Measurements from ENCODE around the gene RUNDC1. TPM values are rescaled to one million over a fixed set of nuclear protein-coding genes. Genes with fewer than 3 reads are reported as not detected.

The RUNDC1 gene
- total and polyA plus RNA-seq, 2 donors (not counting 1 experiment from before 2014, with no cell fraction given): 8.0 to 8.8 TPM

GRCh38 chr17:43033948-43034881 is 53.9 kb downstream of the RUNDC1 start:
- no peaks in the 10 kb centered on the region for H3K79me2 ChIP-seq (ENCODE audit: control insufficient read depth, insufficient read depth, low read length)
- H3K9me3 ChIP-seq (ENCODE audit: control insufficient read depth, insufficient read depth, low read depth, low read length): no peaks in the 10 kb centered on the region
- DNase-seq (ENCODE audit: low read depth in 2 of 2): no peak
- TF ChIP-seq EZH2 (IDR thresholded peaks at IDR 0.05; ENCODE audit: low read length, missing control alignments) (no peak), CTCF (conservative IDR thresholded peaks at IDR 0.05 in 1 of 2, IDR thresholded peaks at IDR 0.05 in 1 of 2; ENCODE audit: low read depth in 1 of 2, low read length in 2 of 2) (no peak)
- H3K4me2 ChIP-seq (ENCODE audit: extremely low read depth, insufficient read depth, low read length): no peak overlapping the region
- H3K4me3 ChIP-seq (replicated peaks in 1 of 4; ENCODE audit: control extremely low read depth in 1 of 4, insufficient read depth in 1 of 4, low read depth in 3 of 4, low read length in 4 of 4): no peak overlapping the region
- no peak overlapping the region for H3K27ac ChIP-seq (ENCODE audit: insufficient read depth, low read length)
- H3K27me3 ChIP-seq (ENCODE audit: control insufficient read depth, insufficient read depth, low read length): no peaks in the 10 kb centered on the region
- no peaks in the 10 kb centered on the region for H4K20me1 ChIP-seq (ENCODE audit: control insufficient read depth, extremely low read depth, insufficient read depth, low read length)
- H3K36me3 ChIP-seq (ENCODE audit: control insufficient read depth, insufficient read depth, low read length): no peaks in the 10 kb centered on the region
- H3K4me1 ChIP-seq (ENCODE audit: control insufficient read depth, extremely low read depth, insufficient read depth, low read length): no peaks in the 10 kb centered on the region
- no peak overlapping the region for H3K9ac ChIP-seq (ENCODE audit: insufficient read depth, low read length)
- no peak overlapping the region for H2AFZ ChIP-seq (ENCODE audit: low read length)

GRCh38 chr17:43034894-43035293 is 54.5 kb downstream of the RUNDC1 start:
- Histone ChIP-seq H3K36me3 (ENCODE audit: control insufficient read depth, insufficient read depth, low read length) (no peaks in the 10 kb centered on the region), H3K4me2 (ENCODE audit: extremely low read depth, insufficient read depth, low read length) (no peak overlapping the region), H3K9me3 (ENCODE audit: control insufficient read depth, insufficient read depth, low read depth, low read length) (no peaks in the 10 kb centered on the region), H3K9ac (ENCODE audit: insufficient read depth, low read length) (no peak overlapping the region), H3K4me1 (ENCODE audit: control insufficient read depth, extremely low read depth, insufficient read depth, low read length) (no peaks in the 10 kb centered on the region), H3K27me3 (ENCODE audit: control insufficient read depth, insufficient read depth, low read length) (no peaks in the 10 kb centered on the region), H3K27ac (ENCODE audit: insufficient read depth, low read length) (no peak overlapping the region), H3K79me2 (ENCODE audit: control insufficient read depth, insufficient read depth, low read length) (no peaks in the 10 kb centered on the region), H4K20me1 (ENCODE audit: control insufficient read depth, extremely low read depth, insufficient read depth, low read length) (no peaks in the 10 kb centered on the region), H2AFZ (ENCODE audit: low read length) (no peak overlapping the region), H3K4me3 (replicated peaks in 1 of 4; ENCODE audit: control extremely low read depth in 1 of 4, insufficient read depth in 1 of 4, low read depth in 3 of 4, low read length in 4 of 4) (no peak overlapping the region)
- TF ChIP-seq EZH2 (IDR thresholded peaks at IDR 0.05; ENCODE audit: low read length, missing control alignments): no peak
- no peak for TF ChIP-seq CTCF (conservative IDR thresholded peaks at IDR 0.05 in 1 of 2, IDR thresholded peaks at IDR 0.05 in 1 of 2; ENCODE audit: low read depth in 1 of 2, low read length in 2 of 2)
- DNase-seq (ENCODE audit: low read depth in 2 of 2): no peak

GRCh38 chr17:43039646-43040045 is 59.3 kb downstream of the RUNDC1 start:
- Histone ChIP-seq H4K20me1 (ENCODE audit: control insufficient read depth, extremely low read depth, insufficient read depth, low read length) (no peaks in the 10 kb centered on the region), H2AFZ (ENCODE audit: low read length) (no peak overlapping the region), H3K9ac (ENCODE audit: insufficient read depth, low read length) (no peak overlapping the region), H3K9me3 (ENCODE audit: control insufficient read depth, insufficient read depth, low read depth, low read length) (no peaks in the 10 kb centered on the region), H3K79me2 (ENCODE audit: control insufficient read depth, insufficient read depth, low read length) (no peaks in the 10 kb centered on the region), H3K27ac (ENCODE audit: insufficient read depth, low read length) (no peak overlapping the region), H3K27me3 (ENCODE audit: control insufficient read depth, insufficient read depth, low read length) (no peaks in the 10 kb centered on the region), H3K4me3 (replicated peaks in 1 of 4; ENCODE audit: control extremely low read depth in 1 of 4, insufficient read depth in 1 of 4, low read depth in 3 of 4, low read length in 4 of 4) (no peak overlapping the region), H3K36me3 (ENCODE audit: control insufficient read depth, insufficient read depth, low read length) (no peaks in the 10 kb centered on the region), H3K4me2 (ENCODE audit: extremely low read depth, insufficient read depth, low read length) (no peak overlapping the region), H3K4me1 (ENCODE audit: control insufficient read depth, extremely low read depth, insufficient read depth, low read length) (no peaks in the 10 kb centered on the region)
- TF ChIP-seq CTCF (conservative IDR thresholded peaks at IDR 0.05 in 1 of 2, IDR thresholded peaks at IDR 0.05 in 1 of 2; ENCODE audit: low read depth in 1 of 2, low read length in 2 of 2) (no peak), EZH2 (IDR thresholded peaks at IDR 0.05; ENCODE audit: low read length, missing control alignments) (no peak)
- DNase-seq (ENCODE audit: low read depth in 2 of 2): no peak
